HG02759 (cell line): ENCODE data around the gene E2F1.
"Not testable (repeated sequence)": the region's sequence is repeated elsewhere in the genome, so short reads cannot be mapped to it uniquely, and the experiment has no call there.

Experiments used
- ATAC-seq: cut with Tn5 transposase; IDR thresholded peaks from one replicate; pipeline ENCODE4 v1.9.1; 2021; ENCODE audit warnings: mild to moderate bottlenecking, moderate library complexity; ENCODE audit not compliant: unreplicated experiment

Gene E2F1

GRCh38 chr20:33646191-33646590 lies 40.0 kb downstream of the E2F1 start:
- ATAC-seq = no peak

GRCh38 chr20:33645396-33645795 lies 40.8 kb downstream of the E2F1 start:
- ATAC-seq = no peak

GRCh38 chr20:33645072-33645358 lies 41.2 kb downstream of the E2F1 start:
- ATAC-seq = no peak

GRCh38 chr20:33644313-33645071 lies 41.7 kb downstream of the E2F1 start:
- no peak for ATAC-seq

- ATAC-seq = no peak
Measured at GRCh38 chr20:33640287-33640686, 45.9 kb downstream of the E2F1 start.

- no peak for ATAC-seq
Measured at GRCh38 chr20:33636776-33637175, 49.4 kb downstream of the E2F1 start.

GRCh38 chr20:33635341-33635740 lies 50.8 kb downstream of the E2F1 start:
- no peak for ATAC-seq

GRCh38 chr20:33631910-33632309 lies 54.3 kb downstream of the E2F1 start:
- ATAC-seq = not testable (repeated sequence)

GRCh38 chr20:33630507-33630906 lies 55.7 kb downstream of the E2F1 start:
- ATAC-seq = no peak

GRCh38 chr20:33629979-33630378 lies 56.2 kb downstream of the E2F1 start:
- ATAC-seq = no peak

GRCh38 chr20:33629533-33629932 lies 56.7 kb downstream of the E2F1 start:
- no peak for ATAC-seq

GRCh38 chr20:33627577-33628216 lies 58.5 kb downstream of the E2F1 start:
- ATAC-seq = no peak

- ATAC-seq = no peak
Measured at GRCh38 chr20:33626190-33626589, 60.0 kb downstream of the E2F1 start.
